ENCODE results near the gene ALOX12B. TPM values are rescaled to one million over a fixed set of nuclear protein-coding genes. Genes with fewer than 3 reads are reported as not detected.
A peak's percentile ranks its signal among the peaks of the same experiment; 100 is the strongest.

Gene ALOX12B
- total and polyA plus RNA-seq, 2 of the 13 experiments (the other 11 are each of a cell fraction or from before 2014, with no cell fraction given): 0.13 TPM; not detected in 1

DNA sequence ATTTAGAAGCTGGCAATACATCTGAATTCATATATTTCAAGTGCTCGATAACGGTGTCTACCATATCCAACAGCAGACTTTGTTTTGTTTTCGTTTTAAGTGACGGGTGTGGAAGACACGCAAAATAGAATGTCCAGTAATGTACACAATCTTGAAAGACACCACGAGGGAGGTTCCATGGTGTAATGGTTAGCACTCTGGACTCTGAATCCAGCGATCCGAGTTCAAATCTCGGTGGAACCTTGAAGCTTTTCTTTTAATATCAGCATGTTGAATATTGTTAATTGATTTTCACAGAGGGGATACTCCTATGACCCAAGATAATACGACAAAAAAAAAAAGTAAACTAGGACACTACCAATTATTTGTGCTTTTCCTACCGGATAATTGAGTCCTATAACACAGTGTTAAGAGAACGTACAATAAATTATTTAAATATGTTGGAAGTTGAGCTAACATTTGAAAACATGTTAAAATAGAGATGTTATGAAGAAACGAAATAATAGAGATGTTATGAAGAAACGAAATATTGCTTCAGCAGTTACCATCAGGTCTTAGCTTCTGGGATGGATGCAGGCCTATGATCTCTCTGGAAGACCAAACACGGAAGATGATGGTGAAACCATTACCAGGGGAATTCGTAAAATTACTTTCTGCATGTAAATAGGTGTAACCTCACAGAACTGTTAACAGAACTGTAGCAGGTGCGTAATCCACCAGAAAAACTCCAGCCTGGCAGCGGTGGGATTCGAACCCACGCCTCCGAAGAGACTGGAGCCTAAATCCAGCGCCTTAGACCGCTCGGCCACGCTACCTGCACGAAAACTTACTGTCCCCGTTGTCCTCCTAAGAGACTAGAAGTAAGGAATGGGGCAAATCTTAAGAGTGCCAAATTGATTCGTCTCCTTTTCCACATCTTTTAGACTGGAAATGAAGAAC, 32.3 kb upstream of the ALOX12B start (continued):
- TF ChIP-seq, protein P1, sequence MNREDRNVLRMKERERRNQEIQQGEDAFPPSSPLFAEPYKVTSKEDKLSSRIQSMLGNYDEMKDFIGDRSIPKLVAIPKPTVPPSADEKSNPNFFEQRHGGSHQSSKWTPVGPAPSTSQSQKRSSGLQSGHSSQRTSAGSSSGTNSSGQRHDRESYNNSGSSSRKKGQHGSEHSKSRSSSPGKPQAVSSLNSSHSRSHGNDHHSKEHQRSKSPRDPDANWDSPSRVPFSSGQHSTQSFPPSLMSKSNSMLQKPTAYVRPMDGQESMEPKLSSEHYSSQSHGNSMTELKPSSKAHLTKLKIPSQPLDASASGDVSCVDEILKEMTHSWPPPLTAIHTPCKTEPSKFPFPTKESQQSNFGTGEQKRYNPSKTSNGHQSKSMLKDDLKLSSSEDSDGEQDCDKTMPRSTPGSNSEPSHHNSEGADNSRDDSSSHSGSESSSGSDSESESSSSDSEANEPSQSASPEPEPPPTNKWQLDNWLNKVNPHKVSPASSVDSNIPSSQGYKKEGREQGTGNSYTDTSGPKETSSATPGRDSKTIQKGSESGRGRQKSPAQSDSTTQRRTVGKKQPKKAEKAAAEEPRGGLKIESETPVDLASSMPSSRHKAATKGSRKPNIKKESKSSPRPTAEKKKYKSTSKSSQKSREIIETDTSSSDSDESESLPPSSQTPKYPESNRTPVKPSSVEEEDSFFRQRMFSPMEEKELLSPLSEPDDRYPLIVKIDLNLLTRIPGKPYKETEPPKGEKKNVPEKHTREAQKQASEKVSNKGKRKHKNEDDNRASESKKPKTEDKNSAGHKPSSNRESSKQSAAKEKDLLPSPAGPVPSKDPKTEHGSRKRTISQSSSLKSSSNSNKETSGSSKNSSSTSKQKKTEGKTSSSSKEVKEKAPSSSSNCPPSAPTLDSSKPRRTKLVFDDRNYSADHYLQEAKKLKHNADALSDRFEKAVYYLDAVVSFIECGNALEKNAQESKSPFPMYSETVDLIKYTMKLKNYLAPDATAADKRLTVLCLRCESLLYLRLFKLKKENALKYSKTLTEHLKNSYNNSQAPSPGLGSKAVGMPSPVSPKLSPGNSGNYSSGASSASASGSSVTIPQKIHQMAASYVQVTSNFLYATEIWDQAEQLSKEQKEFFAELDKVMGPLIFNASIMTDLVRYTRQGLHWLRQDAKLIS (CRISPR knock-in tag; IDR thresholded peaks at IDR 0.05): no peak
- TF ChIP-seq EHMT2 (IDR thresholded peaks at IDR 0.05; ENCODE audit: borderline replicate concordance, low read depth, low read length): no peak
- no peak; the same call in 1 of the 2 replicates for TF ChIP-seq ZSCAN29 (CRISPR knock-in tag; conservative IDR thresholded peaks at IDR 0.05)
- no peak for TF ChIP-seq ZFYVE20 (CRISPR knock-in tag; IDR thresholded peaks at IDR 0.05; ENCODE audit: borderline replicate concordance, low read depth)
- TF ChIP-seq TBL1XR1 (IDR thresholded peaks at IDR 0.05; ENCODE audit: borderline replicate concordance, low read length, partially characterized antibody): peak; percentile 60
- no peak for TF ChIP-seq ZNF563 (CRISPR knock-in tag; IDR thresholded peaks at IDR 0.05)
- TF ChIP-seq, protein P2, sequence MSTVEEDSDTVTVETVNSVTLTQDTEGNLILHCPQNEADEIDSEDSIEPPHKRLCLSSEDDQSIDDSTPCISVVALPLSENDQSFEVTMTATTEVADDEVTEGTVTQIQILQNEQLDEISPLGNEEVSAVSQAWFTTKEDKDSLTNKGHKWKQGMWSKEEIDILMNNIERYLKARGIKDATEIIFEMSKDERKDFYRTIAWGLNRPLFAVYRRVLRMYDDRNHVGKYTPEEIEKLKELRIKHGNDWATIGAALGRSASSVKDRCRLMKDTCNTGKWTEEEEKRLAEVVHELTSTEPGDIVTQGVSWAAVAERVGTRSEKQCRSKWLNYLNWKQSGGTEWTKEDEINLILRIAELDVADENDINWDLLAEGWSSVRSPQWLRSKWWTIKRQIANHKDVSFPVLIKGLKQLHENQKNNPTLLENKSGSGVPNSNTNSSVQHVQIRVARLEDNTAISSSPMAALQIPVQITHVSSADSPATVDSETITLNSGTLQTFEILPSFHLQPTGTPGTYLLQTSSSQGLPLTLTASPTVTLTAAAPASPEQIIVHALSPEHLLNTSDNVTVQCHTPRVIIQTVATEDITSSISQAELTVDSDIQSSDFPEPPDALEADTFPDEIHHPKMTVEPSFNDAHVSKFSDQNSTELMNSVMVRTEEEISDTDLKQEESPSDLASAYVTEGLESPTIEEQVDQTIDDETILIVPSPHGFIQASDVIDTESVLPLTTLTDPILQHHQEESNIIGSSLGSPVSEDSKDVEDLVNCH (CRISPR knock-in tag; IDR thresholded peaks at IDR 0.05): no peak
- TF ChIP-seq JUN (CRISPR knock-in tag; IDR thresholded peaks at IDR 0.05): no peak
- TF ChIP-seq LCORL (IDR thresholded peaks at IDR 0.05): no peak
- TF ChIP-seq LCORL (CRISPR knock-in tag; IDR thresholded peaks at IDR 0.05): peak; percentile 53; the same call in 1 of the 2 replicates
- TF ChIP-seq HOXA9 (CRISPR knock-in tag; IDR thresholded peaks at IDR 0.05; ENCODE audit: borderline replicate concordance): no peak
- TF ChIP-seq PRMT3 (CRISPR knock-in tag; IDR thresholded peaks at IDR 0.05; ENCODE audit: borderline replicate concordance, low read depth): no peak
- TF ChIP-seq SP2 (CRISPR knock-in tag; IDR thresholded peaks at IDR 0.05): no peak
- TF ChIP-seq, protein P3, sequence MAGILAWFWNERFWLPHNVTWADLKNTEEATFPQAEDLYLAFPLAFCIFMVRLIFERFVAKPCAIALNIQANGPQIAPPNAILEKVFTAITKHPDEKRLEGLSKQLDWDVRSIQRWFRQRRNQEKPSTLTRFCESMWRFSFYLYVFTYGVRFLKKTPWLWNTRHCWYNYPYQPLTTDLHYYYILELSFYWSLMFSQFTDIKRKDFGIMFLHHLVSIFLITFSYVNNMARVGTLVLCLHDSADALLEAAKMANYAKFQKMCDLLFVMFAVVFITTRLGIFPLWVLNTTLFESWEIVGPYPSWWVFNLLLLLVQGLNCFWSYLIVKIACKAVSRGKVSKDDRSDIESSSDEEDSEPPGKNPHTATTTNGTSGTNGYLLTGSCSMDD (CRISPR knock-in tag; IDR thresholded peaks at IDR 0.05): no peak
- no peak; the same call in none of the 2 replicates for TF ChIP-seq ATF1 (CRISPR knock-in tag; IDR thresholded peaks at IDR 0.05)
- TF ChIP-seq, protein P4, sequence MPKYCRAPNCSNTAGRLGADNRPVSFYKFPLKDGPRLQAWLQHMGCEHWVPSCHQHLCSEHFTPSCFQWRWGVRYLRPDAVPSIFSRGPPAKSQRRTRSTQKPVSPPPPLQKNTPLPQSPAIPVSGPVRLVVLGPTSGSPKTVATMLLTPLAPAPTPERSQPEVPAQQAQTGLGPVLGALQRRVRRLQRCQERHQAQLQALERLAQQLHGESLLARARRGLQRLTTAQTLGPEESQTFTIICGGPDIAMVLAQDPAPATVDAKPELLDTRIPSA (CRISPR knock-in tag; IDR thresholded peaks at IDR 0.05; ENCODE audit: borderline replicate concordance): no peak
- TF ChIP-seq, protein P5, sequence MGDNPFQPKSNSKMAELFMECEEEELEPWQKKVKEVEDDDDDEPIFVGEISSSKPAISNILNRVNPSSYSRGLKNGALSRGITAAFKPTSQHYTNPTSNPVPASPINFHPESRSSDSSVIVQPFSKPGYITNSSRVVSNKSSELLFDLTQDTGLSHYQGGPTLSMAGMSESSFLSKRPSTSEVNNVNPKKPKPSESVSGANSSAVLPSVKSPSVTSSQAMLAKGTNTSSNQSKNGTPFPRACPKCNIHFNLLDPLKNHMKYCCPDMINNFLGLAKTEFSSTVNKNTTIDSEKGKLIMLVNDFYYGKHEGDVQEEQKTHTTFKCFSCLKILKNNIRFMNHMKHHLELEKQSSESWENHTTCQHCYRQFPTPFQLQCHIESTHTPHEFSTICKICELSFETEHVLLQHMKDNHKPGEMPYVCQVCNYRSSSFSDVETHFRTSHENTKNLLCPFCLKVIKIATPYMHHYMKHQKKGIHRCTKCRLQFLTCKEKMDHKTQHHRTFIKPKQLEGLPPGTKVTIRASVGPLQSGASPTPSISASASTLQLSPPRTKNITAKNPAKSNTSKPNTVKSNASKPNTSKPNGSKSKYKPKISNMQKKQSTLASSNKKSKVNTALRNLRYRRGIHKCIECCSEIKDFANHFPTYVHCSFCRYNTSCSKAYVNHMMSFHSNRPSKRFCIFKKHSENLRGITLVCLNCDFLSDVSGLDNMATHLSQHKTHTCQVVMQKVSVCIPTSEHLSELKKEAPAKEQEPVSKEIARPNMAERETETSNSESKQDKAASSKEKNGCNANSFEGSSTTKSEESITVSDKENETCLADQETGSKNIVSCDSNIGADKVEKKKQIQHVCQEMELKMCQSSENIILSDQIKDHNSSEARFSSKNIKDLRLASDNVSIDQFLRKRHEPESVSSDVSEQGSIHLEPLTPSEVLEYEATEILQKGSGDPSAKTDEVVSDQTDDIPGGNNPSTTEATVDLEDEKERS (CRISPR knock-in tag; IDR thresholded peaks at IDR 0.05): no peak

Data from HepG2 (cell line).